ENCODE measurements around the gene RXFP3. TPM values are rescaled to one million over a fixed set of nuclear protein-coding genes. Genes with fewer than 3 reads are reported as not detected.

RXFP3 gene
- total RNA-seq, 1 donor from 2014 or later: not detected

DNA sequence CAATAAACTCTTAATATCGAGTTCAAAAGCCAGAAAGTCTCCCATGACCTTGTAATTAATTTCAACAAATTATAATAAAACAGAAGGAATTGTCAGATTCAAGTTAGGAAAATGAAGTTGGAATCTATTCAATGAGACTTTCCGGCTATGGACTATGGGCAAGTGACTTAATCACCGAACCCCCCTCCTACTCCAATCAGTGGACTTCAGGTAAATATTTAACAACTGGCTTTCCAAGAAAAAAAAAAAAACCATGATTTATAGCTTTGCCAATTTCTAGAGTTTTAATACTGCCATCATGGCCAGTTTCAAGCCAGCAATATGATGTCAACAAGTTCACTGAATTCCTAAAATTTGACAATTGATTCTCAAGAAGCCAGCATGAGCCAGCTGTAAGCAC, 43.8 kb downstream of the RXFP3 start:
- DNase-seq (ENCODE audit: low spot score): no peak

DNA sequence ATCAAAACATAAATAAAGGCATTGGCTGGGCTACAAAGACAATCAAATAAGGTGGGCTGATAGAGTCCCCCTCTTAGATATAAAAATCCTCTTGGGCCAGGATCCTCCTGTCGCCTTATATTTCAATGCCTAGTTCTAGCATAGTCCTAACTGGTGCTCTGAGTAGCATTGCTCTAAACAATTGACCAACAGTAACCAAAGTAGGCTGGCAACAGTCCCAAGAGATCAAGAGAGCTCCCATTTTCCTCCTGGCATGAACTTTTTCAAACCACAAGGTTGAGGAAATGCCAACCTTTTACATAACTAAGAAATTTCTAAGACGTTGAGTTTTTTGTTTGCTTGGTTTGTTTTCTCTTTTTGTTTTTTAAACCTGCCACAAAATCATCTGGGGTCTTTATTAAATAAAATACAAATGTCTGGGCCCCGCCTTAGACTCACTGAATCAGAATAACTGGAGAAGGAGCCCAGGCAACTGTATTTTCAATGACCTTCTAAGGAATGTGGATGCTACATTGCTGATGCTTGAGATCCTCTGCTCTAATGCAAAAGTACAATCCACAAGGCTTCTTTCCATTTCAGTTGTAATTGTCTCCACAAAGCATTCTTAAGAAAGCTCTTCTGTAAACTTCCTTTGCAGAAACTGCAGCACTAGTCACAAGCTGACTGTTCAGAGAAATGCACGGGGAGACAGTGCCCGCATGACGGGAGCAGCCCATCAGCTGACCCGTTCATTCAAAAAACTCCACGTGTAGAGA, 45.4 kb downstream of the RXFP3 start:
- DNase-seq (ENCODE audit: low spot score): no peak

DNA sequence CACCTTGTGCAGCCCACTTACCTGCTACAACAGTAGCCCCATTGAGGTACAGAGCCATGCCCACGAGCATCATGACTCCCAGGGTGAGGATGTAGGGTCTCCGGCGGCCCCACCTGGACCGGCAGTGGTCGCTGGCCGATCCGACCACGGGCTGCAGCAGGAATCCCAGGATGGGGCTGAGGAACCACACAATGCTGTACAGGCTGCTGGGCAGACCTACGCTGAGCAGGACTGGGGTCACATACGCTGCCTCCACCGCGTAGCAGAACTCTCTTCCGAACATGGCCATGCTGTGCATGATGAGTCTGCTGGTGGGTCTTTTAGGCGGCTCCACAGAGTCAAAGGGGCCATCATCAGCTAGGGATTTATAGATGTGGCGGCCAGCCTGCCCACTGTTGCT, 48.0 kb downstream of the RXFP3 start:
- no peak for DNase-seq (ENCODE audit: low spot score)

DNA sequence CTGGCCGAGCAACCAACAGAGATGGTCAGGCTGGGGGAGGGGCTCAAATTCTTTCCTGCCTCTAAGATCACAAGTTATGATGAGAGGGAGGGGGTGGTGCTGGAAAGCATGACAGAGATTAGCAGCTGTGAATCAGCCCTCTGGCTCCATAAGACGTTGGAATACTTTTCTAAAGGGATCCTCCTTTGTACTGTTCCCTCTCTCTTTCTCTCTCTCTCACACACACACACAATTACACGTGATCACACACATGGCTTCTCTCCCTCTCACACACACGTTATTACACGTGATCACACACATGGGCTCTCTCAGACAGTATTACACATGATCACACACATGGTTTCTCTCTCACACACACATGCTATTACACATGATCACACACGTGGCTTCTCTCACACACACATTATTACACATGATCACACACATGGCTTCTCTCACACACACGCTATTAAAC, 48.5 kb downstream of the RXFP3 start, which contains the start of gene SLC45A2:
TSS of gene SLC45A2 (minus strand) at position 23 of the 454 bp plus-strand sequence. CDS start 110 bp downstream, outside the sequence.
- no peak for DNase-seq (ENCODE audit: low spot score)

GRCh38 chr5:33985447-33985846, 49.3 kb downstream of the RXFP3 start:
- DNase-seq (ENCODE audit: low spot score): no peak

Other genes starting within 250 kb of the RXFP3 start
- gene ADAMTS12, start 44.4 kb upstream of the RXFP3 start, total RNA-seq: 1.7 TPM
- gene SLC45A2, start 48.3 kb downstream of the RXFP3 start, total RNA-seq: not detected
- 15.2 TPM for gene AMACR, start 71.7 kb downstream of the RXFP3 start, total RNA-seq
- 12.7 TPM for gene C1QTNF3, start 106.8 kb downstream of the RXFP3 start, total RNA-seq